ENCODE data around the gene SNX32. TPM values are rescaled to one million over a fixed set of nuclear protein-coding genes. Genes with fewer than 3 reads are reported as not detected.

SNX32 gene
- total and polyA plus RNA-seq, 9 of the 15 experiments (the other 6 are each of a cell fraction or from before 2014, with no cell fraction given): 0.03 TPM; not detected in 7

DNA sequence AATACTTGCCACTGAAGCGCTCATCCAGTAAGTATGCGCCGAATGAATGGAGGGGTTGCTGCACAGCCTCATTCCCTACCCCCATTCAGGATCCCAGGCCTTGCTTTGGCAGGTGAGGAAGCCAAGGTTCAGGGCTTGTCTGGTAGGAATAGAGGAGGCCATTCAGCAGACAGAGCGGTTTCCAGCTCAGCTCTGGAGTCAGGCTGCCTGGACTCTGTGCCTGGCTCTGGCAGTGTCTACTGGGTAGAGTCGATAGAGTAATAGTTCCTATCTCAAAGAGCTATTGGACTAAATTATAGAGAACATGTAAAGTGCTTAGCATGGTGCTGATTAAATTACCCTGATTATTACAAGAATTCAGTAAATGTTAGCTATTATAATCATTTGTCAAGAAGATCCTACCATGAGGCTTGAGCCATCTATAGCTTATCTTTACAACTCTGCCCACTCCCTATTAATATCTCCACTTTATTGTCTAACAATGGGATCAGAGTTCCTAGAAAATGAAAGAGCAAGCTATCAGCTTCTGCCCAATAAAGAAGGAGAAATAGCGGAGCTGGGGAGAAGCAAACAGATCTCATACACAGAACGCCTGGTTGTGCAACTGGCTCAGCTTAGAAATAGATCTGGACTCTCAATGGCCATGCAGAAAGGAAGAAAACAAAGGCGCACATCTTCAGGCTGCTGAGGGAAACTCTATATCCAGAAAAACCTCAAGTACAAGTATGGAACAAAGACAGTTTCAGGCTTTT, 6.6 kb upstream of the SNX32 start:
- no peak overlapping the region for H3K4me3 ChIP-seq
- FAIRE-seq: no peak
- H3K9ac ChIP-seq (ENCODE audit: insufficient read depth in 1 of 2, low read depth in 2 of 2, low read length in 2 of 2): no peak overlapping the region
- intact Hi-C loops (cut with micrococcal nuclease) (no loop called here), in situ Hi-C loops (cut with MboI) (no loop called here)
- no peaks in the 10 kb centered on the region for H3K36me3 ChIP-seq (ENCODE audit: control insufficient read depth, insufficient read depth, low read length)
- CTCF ChIA-PET (ENCODE audit: low intra/inter-chr PET ratio): interaction anchor here (1.0 kb wide), 1 partner anchor 9 kb away, joined by 3 read pairs; no protein-coding TSS in a partner anchor
- peak in 2 of 4 experiments; percentile 3 to 5 for DNase-seq (ENCODE audit: extremely low read depth in 1 of 4, low spot score in 3 of 4)
- no peaks in the 10 kb centered on the region for H3K4me1 ChIP-seq (replicated peaks in 1 of 2; ENCODE audit: control insufficient read depth in 2 of 2, insufficient read depth in 2 of 2, low read length in 2 of 2)
- no peak for ATAC-seq
- POLR2A ChIA-PET: interaction anchor here (0.9 to 5.2 kb wide), 5 partner anchors 10 to 44 kb away, joined by 3 to 27 read pairs (median 9); partner anchors contain the start of gene CFL1
- peak overlapping the region; percentile 3; the same call in 1 of the 2 replicates for H2AFZ ChIP-seq (ENCODE audit: low read depth, low read length)
- H3K79me2 ChIP-seq (ENCODE audit: control insufficient read depth, insufficient read depth, low read length): no peaks in the 10 kb centered on the region
- no peak overlapping the region for H3K4me2 ChIP-seq (ENCODE audit: insufficient read depth, low read length)
- BruUV-seq (replicated peaks): no TSS peak
- H3K9me3 ChIP-seq (replicated peaks; ENCODE audit: control insufficient read depth, insufficient read depth, low read depth, low read length): no peaks in the 10 kb centered on the region
- H3K27me3 ChIP-seq (ENCODE audit: control insufficient read depth in 2 of 2, insufficient read depth in 2 of 2, low read length in 2 of 2): peaks cover 3 to 5% of the 10 kb centered on the region in 2 experiments; a peak in 2 of 5 replicates
- no peaks in the 10 kb centered on the region for H3K9me1 ChIP-seq (ENCODE audit: control insufficient read depth, insufficient read depth, low read length)
- TF ChIP-seq, protein P1, sequence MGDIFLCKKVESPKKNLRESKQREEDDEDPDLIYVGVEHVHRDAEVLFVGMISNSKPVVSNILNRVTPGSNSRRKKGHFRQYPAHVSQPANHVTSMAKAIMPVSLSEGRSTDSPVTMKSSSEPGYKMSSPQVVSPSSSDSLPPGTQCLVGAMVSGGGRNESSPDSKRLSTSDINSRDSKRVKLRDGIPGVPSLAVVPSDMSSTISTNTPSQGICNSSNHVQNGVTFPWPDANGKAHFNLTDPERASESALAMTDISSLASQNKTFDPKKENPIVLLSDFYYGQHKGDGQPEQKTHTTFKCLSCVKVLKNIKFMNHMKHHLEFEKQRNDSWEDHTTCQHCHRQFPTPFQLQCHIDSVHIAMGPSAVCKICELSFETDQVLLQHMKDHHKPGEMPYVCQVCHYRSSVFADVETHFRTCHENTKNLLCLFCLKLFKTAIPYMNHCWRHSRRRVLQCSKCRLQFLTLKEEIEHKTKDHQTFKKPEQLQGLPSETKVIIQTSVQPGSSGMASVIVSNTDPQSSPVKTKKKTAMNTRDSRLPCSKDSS (IDR thresholded peaks at IDR 0.05; ENCODE audit: low read depth, partially characterized antibody): no peak
- TF ChIP-seq STAG1 (CRISPR knock-in tag; IDR thresholded peaks at IDR 0.05; ENCODE audit: borderline replicate concordance): no peak
- no peak for TF ChIP-seq POLR2H (tag; IDR thresholded peaks at IDR 0.05; ENCODE audit: low read depth)
- TF ChIP-seq RFX7 (CRISPR knock-in tag; IDR thresholded peaks at IDR 0.05): no peak
- no peak for TF ChIP-seq ZNF507 (tag; conservative IDR thresholded peaks at IDR 0.05)
- TF ChIP-seq C11orf30 (IDR thresholded peaks at IDR 0.05; ENCODE audit: low read depth): no peak
- no peak for TF ChIP-seq ZNF133 (CRISPR knock-in tag; IDR thresholded peaks at IDR 0.05)
- TF ChIP-seq SIRT6 (IDR thresholded peaks at IDR 0.05; ENCODE audit: low read depth, low read length): no peak
- no peak for TF ChIP-seq KLF6 (CRISPR knock-in tag; IDR thresholded peaks at IDR 0.05; ENCODE audit: borderline replicate concordance)
- TF ChIP-seq PHF21A (IDR thresholded peaks at IDR 0.05; ENCODE audit: borderline replicate concordance, low read depth): no peak
- no peak for TF ChIP-seq ZNF24 (IDR thresholded peaks at IDR 0.05)
- no peak for TF ChIP-seq PTRF (tag; IDR thresholded peaks at IDR 0.05)
- TF ChIP-seq, protein P2, sequence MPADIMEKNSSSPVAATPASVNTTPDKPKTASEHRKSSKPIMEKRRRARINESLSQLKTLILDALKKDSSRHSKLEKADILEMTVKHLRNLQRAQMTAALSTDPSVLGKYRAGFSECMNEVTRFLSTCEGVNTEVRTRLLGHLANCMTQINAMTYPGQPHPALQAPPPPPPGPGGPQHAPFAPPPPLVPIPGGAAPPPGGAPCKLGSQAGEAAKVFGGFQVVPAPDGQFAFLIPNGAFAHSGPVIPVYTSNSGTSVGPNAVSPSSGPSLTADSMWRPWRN (IDR thresholded peaks at IDR 0.05; ENCODE audit: low read depth): no peak
- no peak for TF ChIP-seq GABPB2 (CRISPR knock-in tag; conservative IDR thresholded peaks at IDR 0.05)
- TF ChIP-seq, protein P3, sequence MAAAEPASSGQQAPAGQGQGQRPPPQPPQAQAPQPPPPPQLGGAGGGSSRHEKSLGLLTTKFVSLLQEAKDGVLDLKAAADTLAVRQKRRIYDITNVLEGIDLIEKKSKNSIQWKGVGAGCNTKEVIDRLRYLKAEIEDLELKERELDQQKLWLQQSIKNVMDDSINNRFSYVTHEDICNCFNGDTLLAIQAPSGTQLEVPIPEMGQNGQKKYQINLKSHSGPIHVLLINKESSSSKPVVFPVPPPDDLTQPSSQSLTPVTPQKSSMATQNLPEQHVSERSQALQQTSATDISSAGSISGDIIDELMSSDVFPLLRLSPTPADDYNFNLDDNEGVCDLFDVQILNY (CRISPR knock-in tag; IDR thresholded peaks at IDR 0.05): no peak
- TF ChIP-seq PRMT5 (CRISPR knock-in tag; IDR thresholded peaks at IDR 0.05): no peak
- TF ChIP-seq CREM (IDR thresholded peaks at IDR 0.05; ENCODE audit: low read depth): no peak
- TF ChIP-seq ZNF3 (CRISPR knock-in tag; IDR thresholded peaks at IDR 0.05): no peak
- TF ChIP-seq GABPB1 (CRISPR knock-in tag; IDR thresholded peaks at IDR 0.05): no peak
- no peak for TF ChIP-seq ZNF232 (CRISPR knock-in tag; IDR thresholded peaks at IDR 0.05)
- H3K27ac ChIP-seq (ENCODE audit: extremely low read depth, low read depth, low read length): no peak overlapping the region
- H4K20me1 ChIP-seq (replicated peaks; ENCODE audit: control insufficient read depth, insufficient read depth, low read length): no peaks in the 10 kb centered on the region
- WGBS (ENCODE audit: insufficient coverage, low coverage, missing lambda C conversion rate): 51% methylated on average over 8 of the region's 8 CpGs
